Subcutaneous adipose tissue (tissue), 4 donors: ENCODE data around the gene EPHA3. TPM values are rescaled to one million over a fixed set of nuclear protein-coding genes. Genes with fewer than 3 reads are reported as not detected.

Source experiments
- CTCF ChIP-seq: fragments of 450-650 bp; IDR thresholded peaks from one replicate; pipeline ENCODE4 v1.5.1; 2016; ENCODE audit warnings: low read depth, mild to moderate bottlenecking, control low read depth, antibody characterized with exemption, moderate library complexity
- total RNA-seq, 4 donors: library from RNA; depleted of rRNA; stranded (reverse); fragments of >200 nt; gene quantifications; one replicate each; pipeline ENCODE4 v1.1.0, GENCODE V29; 2016

EPHA3 gene
- total RNA-seq, 4 donors from 2014 or later, result 5.6 to 7.2 (median 6.1) TPM

GRCh38 chr3:89165636-89166263 lies 58.3 kb downstream of the EPHA3 start:
- no peak for TF ChIP-seq CTCF

GRCh38 chr3:89171687-89172545 lies 64.5 kb downstream of the EPHA3 start:
- no peak for TF ChIP-seq CTCF

- TF ChIP-seq CTCF, result no peak
Measured at GRCh38 chr3:89173546-89173945, 66.1 kb downstream of the EPHA3 start.

GRCh38 chr3:89179355-89180001 lies 72.1 kb downstream of the EPHA3 start:
- TF ChIP-seq CTCF, result no peak

- no peak for TF ChIP-seq CTCF
Measured at GRCh38 chr3:89180334-89180733, 72.9 kb downstream of the EPHA3 start.

GRCh38 chr3:89182056-89182455 lies 74.6 kb downstream of the EPHA3 start:
- no peak for TF ChIP-seq CTCF
